Endometrium (tissue), 2 donors: ENCODE measurements around the gene HMCN2.

Source experiments
- FAIRE-seq: peaks from 2 replicates; lab custom pipeline; 2012; peaks lifted over from hg19 to GRCh38; lab: Jason Lieb, UNC
- donor health status: control.
- donor health status: control.

The HMCN2 gene

GRCh38 chr9:130311003-130311402, 45.4 kb downstream of the HMCN2 start:
- FAIRE-seq, result no peak

- FAIRE-seq, result no peak
Observed at GRCh38 chr9:130311408-130312140, 46.0 kb downstream of the HMCN2 start.

DNA sequence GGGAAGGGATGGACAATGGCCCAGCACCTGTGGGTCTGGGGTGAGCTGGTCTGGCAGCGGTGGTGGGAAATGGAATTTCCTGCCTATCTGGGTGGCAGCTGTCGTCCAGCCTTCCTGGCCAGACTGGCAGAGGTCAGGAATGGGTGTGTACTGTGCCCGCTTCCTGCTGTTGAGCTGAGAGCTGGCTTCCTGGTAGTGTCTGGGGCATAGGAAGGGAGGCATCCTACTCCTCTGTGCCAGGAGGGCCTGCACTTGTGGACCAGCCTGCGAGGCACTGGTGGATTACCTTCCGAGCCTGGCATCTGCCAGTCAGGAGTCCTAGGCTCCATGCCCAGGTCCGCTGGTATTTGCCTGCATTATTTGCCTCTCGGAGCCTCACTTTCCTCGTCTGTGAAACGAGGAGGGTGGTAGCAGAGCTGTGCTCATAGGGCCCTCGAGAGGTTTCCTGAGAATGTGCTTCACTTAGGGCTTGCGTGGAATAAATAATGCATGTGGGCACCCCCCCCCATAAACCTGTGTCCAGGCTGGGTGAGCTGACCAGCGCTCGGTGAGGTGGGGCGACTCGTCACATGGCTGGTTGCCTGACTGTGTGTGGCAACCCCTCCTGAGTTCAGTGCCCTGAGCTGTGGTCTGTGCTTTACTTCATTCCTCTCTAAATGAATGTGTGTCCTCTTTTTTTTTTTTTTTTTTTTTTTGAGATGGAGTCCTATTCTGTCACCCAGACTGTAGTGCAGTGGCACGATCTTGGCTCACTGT, 47.7 kb downstream of the HMCN2 start:
- FAIRE-seq, result no peak

DNA sequence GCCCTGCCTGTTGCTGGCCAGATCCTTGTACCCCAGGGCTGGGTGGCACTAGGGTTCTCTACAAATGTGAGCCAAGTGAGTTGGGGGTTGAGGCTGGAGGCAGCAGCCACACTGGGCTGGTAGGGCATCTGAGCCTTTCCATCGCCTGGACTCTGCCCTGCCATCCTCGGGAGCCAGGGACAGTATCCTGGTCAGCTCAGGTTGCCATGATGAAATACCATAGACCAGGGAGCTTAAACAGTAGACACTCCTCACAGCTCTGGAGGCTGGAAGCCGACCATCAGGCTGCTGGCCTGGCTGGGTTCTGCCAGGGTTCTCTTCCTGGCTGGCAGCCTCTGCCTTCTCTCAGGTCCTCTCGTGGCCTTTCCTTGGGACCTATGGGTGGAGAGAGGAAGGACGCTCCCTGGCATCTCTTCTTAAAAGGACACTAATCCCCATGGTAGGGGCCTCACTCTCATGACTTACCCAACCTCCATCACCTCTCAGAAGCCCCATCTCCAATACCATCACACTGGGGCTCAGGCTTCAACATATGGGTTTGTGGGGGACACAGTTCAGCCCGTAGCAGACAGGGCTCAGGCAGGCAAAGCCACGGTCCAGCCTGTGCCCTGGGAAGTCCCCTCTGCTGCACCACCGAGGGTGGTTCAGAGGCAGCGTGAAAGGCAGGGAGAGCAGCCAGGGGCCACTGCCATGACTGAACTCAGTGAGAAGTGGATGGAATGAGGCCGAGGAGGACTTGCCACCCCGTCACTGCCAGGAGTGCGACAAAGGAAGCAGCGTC, 50.1 kb downstream of the HMCN2 start:
- FAIRE-seq, result no peak

- FAIRE-seq, result no peak
Observed at GRCh38 chr9:130316430-130316829, 50.9 kb downstream of the HMCN2 start.

- no peak for FAIRE-seq
Observed at GRCh38 chr9:130319300-130319699, 53.7 kb downstream of the HMCN2 start.

DNA sequence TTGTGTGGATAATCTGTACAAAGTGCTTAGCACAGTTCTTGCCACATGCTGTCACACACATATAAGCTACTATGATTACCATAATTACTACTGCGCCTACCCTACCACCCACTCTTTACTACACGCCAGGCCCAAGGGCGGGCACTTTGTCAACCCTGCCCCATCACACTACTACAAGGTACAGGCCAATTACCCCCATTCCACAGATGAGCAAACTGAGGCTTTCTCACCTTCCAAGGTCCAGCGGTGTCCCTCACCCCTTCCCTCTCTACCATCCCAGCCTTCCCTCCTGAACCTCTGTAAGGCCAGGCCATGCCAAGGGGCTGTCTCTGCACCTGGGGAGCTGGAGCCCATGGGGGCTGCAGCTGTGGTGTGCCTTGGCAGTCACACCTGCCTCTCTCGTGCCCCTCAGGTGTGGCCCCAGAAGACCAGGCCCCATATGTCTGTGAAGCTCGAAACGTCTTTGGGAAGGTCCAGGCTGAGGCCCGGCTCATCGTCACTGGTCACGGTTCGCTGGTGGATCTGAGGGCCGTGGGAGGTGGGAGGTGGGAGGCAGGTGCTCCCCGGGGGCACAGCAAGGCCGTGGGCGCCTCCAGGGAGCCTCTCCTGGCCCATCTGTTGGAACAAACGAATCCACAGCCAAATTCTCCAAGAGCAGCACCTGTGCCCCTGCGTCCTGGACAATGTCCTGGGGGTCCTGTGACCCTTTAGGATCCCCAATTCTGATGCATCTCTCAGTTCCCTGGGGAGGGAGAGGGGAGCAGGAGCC, 54.6 kb downstream of the HMCN2 start:
- FAIRE-seq, result no peak

- FAIRE-seq, result no peak
Observed at GRCh38 chr9:130320723-130321481, 55.3 kb downstream of the HMCN2 start.

DNA sequence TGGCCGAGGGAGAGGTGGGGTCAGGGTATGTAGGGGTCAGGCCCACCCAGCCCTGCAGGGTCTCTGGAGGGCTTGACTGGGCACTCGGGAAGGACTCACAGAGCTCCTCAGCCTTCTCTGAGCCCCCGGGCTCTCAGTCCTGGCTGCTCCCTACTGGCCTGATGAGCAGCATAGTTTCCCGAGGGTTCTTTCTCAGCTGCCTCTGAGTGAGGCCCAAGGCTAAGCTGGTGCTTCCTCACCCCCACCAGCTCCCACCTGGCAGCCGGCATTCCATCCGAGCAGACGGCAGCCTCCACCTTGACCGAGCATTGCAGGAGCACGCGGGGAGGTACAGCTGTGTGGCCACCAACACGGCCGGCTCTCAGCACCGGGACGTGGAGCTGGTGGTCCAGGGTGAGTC, 56.0 kb downstream of the HMCN2 start:
- no peak for FAIRE-seq

- FAIRE-seq, result no peak
Observed at GRCh38 chr9:130323051-130323745, 57.6 kb downstream of the HMCN2 start.

DNA sequence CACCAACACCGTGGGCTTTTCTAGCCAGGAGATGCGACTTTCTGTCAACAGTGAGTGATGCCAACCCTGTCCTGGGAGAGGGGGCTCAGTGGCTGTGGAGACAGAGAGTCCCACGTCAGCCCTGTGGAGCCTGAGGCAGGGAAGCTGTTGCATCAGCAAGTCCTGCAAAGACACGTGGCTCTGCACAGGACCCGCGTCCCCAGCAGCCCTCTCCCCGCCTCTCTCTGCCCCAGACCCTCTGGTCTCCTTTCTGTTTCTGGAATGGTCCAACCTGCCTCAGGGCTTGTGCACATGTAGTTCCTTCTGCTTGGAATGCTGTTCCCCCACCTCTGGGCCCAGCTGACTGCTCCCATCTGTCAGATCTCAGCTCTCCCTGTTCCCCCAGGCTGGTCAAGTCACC, 60.4 kb downstream of the HMCN2 start:
- no peak for FAIRE-seq

GRCh38 chr9:130327070-130327780, 61.7 kb downstream of the HMCN2 start:
- FAIRE-seq, result no peak

DNA sequence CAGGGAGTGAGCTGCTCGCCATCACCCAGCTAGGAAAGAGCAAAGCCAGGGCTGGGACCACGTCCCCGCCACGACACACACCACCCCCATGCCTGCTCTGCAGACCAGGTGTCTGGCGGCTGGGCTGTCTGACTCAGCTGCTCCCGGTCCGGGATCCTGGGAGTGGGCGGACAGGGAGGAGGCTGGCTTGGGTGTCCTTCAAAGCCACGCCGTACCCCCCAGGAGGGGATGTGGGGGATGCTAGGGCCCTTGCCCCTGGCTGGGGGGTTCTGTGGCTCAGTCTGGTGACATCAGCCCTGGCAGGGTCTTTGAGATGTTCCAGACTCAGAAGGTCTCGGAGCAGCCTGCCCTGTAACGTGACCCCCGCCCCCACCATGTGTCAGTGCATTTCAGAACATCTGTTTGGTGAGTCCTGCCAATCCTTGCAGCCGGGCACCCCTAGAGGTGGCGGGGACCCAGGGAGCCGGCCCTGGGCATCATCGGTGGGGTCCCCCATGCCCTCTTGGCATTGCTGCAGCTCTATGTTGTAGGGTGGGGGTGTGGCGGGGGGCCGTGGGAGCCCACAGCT, 62.3 kb downstream of the HMCN2 start:
- no peak for FAIRE-seq

DNA sequence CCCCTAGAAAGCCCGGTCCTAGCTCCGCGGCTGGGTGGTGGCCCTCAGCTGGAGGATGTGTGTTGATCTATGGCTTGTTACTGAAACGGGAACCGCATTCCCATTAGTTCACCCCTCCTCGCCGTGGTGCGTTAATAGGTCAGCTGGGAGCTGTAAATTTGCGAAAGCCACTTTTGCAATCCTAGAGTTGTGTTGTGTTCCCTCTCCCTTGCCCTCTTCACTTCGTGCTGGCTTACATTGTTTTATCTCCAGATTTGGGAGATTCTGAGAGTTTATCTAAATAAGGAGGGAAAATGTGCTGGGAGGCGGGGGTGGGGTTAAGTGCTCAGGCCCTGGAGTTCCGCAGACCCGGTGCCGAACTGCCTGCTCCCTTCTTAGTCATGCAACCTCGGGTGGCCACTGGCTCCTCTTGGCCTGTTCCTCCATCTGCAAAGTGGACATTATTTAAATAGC, 62.8 kb downstream of the HMCN2 start:
- no peak for FAIRE-seq

- FAIRE-seq, result no peak
Observed at GRCh38 chr9:130329061-130329460, 63.5 kb downstream of the HMCN2 start.

DNA sequence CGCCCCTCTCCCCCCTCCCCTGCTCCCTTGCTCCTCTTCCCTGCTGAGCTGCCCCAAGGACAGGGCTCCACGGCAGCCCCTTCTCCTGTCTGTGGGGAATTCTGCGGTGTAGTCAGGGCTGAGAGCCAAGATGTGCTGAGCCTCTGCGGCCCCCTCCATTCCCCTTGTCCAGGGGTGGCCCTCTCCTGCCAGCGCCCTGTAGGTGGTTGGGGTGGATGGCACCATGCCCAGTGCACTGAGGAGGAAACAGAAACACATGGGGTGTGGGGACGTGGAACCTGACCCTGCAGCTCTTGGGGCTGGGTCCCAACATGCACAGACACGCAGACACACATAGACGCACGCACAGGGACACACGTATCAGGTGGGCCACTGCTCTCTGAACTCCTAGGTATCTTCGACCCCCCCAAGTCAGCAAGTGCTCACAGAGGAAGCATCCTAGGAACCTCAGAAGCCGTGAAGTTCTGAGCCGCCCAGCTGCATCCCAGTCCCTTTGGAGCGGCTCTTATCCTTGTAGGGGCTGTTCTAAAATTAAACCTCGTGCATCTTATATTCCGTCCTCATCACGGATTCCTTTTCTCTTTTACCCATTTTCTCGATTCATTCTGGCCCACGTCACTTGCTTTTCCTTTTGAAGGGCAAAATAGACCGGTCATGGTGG, 64.8 kb downstream of the HMCN2 start:
- no peak for FAIRE-seq

- no peak for FAIRE-seq
Observed at GRCh38 chr9:130331061-130331460, 65.5 kb downstream of the HMCN2 start.

GRCh38 chr9:130331573-130331972, 66.0 kb downstream of the HMCN2 start:
- FAIRE-seq, result no peak

- FAIRE-seq, result no peak
Observed at GRCh38 chr9:130332384-130332926, 66.9 kb downstream of the HMCN2 start.
